ENCODE measurements around the gene TLE7.

The TLE7 gene

DNA sequence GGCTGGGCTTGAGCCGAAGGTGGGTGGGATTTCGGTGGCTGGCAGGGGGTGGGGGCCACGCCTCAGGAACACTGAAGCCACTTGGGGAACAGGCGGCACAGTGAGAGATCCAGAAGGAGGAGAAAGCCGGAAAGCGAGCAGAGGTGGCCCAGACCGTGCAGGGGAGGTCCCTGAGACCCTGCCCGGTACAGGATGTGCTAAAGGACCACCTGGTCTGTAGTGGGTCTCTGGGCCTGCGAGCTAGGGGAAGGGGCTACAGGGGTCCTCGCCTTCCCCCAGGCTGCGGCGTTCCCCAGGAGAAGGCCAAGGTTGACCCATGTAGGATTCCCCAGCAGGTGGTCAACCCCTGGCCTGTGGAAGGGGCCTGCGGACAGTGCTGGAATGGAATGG, at the start of gene TLE7:
TSS of gene TLE7 (minus strand) at position 4 of the 390 bp plus-strand sequence. CDS start 8,730 bp downstream, outside the sequence.
- DNase-seq (ENCODE audit: low read depth, low spot score) = no peak

- no peak for DNase-seq (ENCODE audit: low read depth, low spot score)
Observed at GRCh38 chr16:71491054-71491453, 49.2 kb upstream of the TLE7 start.

- DNase-seq (ENCODE audit: low read depth, low spot score) = no peak
Observed at GRCh38 chr16:71490361-71490760, 48.5 kb upstream of the TLE7 start.

- DNase-seq (ENCODE audit: low read depth, low spot score) = no peak
Observed at GRCh38 chr16:71489122-71489521, 47.3 kb upstream of the TLE7 start, which contains the start of gene ZNF19. ZNF19 (minus strand) TSS chr16:71489324; CDS start chr16:71482114, 7,210 bp downstream.

DNA sequence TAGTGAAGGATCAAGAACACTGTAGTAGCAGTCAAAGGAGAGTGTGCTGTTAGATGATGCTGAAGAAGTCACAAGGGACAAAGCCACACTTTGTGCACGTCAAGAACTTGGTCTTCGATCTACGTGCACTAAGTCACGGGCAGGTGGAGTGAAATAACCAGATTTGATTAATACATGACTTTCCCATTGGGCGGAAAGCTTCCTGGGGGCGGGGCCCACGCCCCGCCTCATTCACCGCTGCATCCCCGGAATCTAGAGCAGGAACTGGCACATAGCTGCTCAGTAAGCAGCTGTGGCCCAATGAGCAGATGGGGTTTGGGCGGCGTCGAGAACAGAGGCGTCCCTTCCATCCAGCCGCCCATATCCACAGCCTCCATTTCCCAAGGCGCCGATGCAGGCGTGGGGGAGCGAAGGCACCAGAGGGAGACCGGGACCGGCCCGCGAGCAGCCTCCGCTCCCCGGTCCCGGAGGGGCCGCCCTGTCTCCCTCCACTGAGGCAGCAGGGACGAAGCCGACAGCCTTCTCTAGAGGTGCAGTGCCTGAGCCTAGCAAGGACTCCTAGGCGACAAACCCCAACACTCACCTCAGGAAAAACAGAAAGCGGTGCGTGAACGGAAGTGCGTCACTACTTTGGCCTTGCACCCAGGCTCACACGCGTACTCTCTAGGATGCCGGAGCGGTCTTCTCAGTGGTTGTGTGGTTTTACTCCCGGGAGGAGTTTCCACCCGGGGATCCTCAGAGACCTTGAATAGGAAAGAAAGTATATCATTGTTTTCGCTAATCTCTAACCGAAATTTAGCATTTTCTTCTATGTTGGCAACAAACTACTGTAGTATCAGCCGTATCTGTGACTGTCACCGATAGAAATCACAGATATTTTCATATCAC, 42.4 kb upstream of the TLE7 start:
- peak; percentile 73 for DNase-seq (ENCODE audit: low read depth, low spot score)

- DNase-seq (ENCODE audit: low read depth, low spot score) = no peak
Observed at GRCh38 chr16:71482569-71482968, 40.7 kb upstream of the TLE7 start.

DNA sequence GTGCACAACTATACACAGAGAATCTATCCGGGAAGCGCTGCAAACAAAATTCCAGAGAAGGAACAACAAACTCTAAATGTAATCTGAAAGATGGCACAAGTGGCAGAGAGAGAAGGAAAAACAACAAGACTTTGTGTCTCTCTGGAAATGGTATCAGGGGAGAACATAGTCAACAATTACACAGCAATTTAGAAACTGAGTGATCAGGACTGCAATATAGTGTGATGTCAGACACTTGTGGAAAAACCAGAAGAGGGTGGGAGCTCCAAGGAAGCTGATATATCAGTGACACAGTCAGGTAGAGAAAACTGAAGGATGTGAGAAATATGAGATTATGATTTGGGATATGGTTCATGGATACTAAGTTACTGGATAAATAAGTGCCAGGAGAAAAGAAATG, 39.1 kb upstream of the TLE7 start:
- DNase-seq (ENCODE audit: low read depth, low spot score) = no peak

GRCh38 chr16:71479420-71479819, 37.6 kb upstream of the TLE7 start:
- no peak for DNase-seq (ENCODE audit: low read depth, low spot score)

DNA sequence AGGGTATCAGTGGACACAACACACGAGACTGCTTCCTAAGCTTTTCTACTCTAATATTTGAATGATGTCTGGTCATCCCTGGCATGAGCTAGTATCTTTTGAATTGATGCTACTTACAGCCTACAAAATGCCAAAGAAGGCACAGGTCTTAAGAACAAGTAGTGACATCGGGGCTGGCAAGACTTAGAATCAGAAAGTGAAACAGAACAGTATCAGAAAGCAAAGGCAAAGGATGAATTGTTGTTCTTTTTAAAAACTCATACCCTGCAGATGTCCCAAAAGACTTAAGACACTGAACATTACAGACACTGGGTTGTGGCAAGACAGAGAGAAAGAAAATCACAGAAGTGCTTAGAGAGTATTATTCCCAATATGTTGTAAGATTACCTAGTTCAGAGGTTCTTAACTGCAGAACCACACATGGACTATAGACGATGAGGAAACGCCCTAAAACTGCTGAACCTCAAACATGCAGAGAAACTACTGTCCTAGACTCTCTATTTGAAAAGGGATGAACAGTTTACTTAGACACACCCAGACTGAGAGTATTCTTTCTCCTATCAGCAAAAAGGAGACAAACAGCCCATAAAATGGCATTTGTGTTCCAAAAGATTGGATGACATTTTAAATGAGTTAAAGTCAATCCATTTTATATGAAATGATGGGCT, 34.7 kb upstream of the TLE7 start:
- no peak for DNase-seq (ENCODE audit: low read depth, low spot score)

- DNase-seq (ENCODE audit: low read depth, low spot score) = no peak
Observed at GRCh38 chr16:71474864-71475263, 33.0 kb upstream of the TLE7 start.

DNA sequence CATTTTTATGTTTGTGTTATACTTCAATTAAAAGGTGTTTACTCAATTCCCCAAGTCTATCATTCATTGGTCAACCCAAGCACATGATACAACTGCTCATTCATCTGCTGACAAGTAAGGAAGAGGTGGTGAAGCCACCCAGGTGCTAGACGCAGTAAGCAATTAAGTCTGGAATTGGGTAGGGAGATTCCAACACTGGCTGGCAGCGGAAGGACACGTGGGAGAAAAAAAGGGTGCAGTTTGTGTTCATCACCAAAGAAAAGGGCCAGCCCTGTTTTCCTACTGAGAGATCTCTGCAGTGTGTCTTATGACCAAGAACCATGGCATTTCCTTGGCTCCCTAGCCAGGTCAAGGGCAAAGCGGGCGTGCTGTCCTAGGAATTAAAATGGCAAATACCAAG, 32.0 kb upstream of the TLE7 start:
- DNase-seq (ENCODE audit: low read depth, low spot score) = no peak

DNA sequence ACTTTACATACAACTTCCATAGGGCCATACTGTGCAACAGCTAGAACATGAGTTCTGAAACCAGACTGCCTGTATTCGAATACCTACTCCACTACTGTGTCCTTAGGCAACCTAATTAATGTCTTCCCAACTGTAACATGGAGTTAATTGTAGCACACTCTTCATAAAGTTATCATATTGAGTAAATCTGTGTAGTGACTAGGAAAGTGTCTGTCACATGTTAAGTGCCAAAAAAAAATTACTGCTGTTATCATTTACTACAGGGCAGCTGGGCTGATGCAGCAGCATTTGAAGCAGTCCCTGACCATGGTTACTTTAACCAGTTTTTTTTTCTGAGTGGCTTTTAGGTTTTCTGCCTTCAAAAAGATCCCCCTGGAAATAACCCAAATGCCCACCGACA, 31.1 kb upstream of the TLE7 start:
- DNase-seq (ENCODE audit: low read depth, low spot score) = no peak

DNA sequence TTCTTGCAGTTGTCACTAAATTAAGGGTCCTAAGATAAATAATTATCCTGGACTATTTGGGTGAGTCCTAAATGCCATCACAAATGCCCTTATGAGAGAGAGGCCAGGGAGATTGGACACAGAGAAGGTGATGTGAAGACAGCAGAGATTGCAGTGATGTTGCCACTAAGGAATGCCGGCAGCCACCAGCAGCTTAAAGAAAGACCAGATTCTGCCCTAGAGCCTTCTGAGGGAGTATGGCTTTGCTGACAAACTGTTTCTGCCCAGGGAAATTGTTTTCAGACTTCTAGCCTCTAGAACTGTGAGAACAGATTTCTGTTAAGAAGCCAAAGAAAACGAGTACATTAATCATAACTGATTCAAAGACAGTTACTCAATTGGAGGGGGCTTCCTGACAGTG, 30.2 kb upstream of the TLE7 start:
- no peak for DNase-seq (ENCODE audit: low read depth, low spot score)

DNA sequence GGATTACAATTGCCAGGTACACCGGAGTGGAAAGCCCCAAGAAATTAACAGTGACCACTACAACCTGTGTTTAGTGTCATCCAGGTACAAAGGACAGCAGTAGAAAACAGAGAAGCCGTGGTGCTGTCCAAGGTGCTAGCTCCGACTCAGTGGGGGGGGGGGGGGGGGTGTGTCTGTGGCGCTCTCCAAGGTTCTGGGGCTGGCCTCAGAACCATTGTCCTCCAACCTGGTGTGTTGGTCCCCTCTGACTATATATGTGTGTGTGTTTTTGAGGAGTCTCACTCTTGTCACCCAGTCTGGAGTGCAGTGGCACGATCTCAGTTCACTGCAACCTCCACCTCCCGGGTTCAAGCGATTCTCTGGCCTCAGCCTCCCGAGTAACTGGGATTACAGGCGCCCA, 26.0 kb upstream of the TLE7 start:
- no peak for DNase-seq (ENCODE audit: low read depth, low spot score)

- DNase-seq (ENCODE audit: low read depth, low spot score) = no peak
Observed at GRCh38 chr16:71464231-71464630, 22.4 kb upstream of the TLE7 start.

GRCh38 chr16:71461686-71462648, 20.1 kb upstream of the TLE7 start, which contains the start of gene ZNF23:
ZNF23 (minus strand) TSS chr16:71462247; CDS start chr16:71456796, 5,451 bp downstream.
- peak; percentile 16 for DNase-seq (ENCODE audit: low read depth, low spot score)

DNA sequence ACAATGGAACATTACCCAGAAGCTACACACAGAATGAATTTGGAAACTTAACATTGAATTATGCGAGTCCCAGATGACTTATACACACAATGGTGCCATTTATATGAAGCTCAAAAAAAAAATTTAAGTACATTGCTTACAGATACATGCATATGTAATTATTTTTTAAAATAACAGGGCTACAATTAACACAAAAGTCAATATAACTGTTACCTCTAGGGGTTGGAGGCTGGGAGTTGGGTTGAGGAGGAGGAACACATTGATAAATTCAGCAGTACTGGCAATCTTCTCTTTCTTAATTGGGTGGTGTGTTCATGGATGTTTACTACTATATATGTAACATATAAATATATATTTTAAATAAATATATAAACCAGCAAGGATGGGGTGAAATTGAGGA, 19.1 kb upstream of the TLE7 start:
- DNase-seq (ENCODE audit: low read depth, low spot score) = no peak

DNA sequence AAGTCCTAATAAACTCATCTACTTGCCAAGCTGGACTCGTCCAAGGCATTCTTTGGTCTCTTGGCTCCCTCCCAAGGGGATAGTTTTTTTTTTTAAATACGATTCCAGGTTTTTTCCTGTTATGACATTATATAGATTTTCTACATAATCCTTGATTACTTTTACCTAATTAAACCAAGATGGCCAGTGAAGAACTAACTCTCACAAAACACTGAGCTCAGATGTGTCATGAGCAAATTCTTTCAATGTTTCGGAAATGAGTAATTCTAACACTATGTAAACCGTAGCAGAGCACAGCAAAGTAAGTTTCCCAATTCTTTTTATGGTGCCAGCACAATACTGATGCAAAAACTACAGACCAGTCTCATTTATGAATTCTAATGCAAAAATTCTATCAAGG, 18.4 kb upstream of the TLE7 start:
- no peak for DNase-seq (ENCODE audit: low read depth, low spot score)

- no peak for DNase-seq (ENCODE audit: low read depth, low spot score)
Observed at GRCh38 chr16:71459510-71459909, 17.7 kb upstream of the TLE7 start.

DNA sequence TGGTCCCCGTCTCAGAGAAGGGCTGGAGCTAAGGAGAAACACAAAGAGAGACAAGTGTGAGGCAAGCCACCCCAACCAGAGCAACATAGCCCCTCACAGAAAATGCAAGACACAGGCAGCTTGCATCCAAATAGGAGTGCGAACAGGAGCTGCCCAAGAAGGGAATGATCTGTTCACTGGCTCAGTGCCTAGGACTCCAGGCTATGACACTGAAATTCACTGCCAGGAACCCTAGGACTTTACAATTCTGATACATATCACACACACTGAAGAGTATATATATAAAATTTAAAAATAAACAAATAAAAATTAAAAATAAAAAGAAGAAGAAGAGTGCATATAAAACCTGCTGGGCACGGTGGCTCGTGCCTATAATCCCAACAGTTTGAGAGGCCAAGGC, 14.9 kb upstream of the TLE7 start:
- no peak for DNase-seq (ENCODE audit: low read depth, low spot score)

- no peak for DNase-seq (ENCODE audit: low read depth, low spot score)
Observed at GRCh38 chr16:71453036-71453435, 11.2 kb upstream of the TLE7 start.

DNA sequence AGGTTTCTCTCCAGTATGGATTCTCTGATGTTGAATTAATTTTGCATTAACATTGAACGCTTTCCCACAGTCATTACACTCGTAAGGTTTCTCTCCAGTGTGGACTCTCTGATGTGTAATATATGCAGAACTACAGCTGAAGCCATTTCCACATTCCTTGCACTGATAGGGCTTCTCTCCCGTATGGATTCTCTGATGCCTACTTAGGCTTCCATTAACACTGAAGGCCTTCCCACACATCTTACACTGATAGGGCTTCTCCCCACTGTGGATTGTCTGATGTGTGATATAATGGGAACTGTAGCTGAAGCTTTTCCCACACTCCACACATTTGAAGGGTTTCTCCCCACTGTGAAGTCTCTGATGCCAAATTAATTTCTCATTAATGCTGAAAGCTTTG, 7.2 kb upstream of the TLE7 start:
- DNase-seq (ENCODE audit: low read depth, low spot score) = no peak
